ENCODE data around the gene PPP2R5C.

Gene PPP2R5C

DNA sequence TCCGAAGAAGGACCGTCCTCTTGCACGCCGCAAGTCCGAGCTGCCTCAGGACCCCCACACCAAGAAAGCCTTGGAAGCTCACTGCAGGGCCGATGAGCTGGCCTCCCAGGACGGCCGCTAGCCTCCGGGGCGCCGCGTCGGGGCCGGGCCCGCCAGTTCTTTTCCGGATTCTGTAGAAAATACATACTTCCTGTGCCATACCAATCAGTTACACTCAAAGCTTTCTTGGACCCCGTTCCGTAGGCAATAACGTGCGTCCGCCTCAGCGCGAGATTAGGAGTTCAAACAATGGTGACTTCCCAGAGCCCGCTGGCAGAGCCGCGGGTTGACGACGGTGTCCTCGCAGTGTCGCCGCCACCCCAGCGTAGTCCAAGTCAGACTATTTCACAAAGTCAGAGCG lies 163.6 kb downstream of the PPP2R5C start:
- H3K4me1 ChIP-seq (ENCODE audit: control insufficient read depth, insufficient read depth, low read length): no peaks in the 10 kb centered on the region
- no peaks in the 10 kb centered on the region for H3K9me3 ChIP-seq (ENCODE audit: control insufficient read depth, insufficient read depth, low read depth, low read length)
- no peak overlapping the region for H3K27ac ChIP-seq (ENCODE audit: extremely low read depth, low read depth, low read length)
- ChIA-PET POLR2A (no interaction called here), CTCF (interaction anchor here (0.6 to 1.8 kb wide), 2 partner anchors 36 to 154 kb away, joined by 4 to 10 read pairs; no protein-coding TSS in a partner anchor)
- H3K36me3 ChIP-seq (ENCODE audit: control insufficient read depth in 2 of 2, insufficient read depth in 1 of 2, low read length in 2 of 2): peaks cover 10 to 26% of the 10 kb centered on the region in 2 experiments; a peak in 2 of 3 replicates
- no peak overlapping the region for H3K4me3 ChIP-seq (ENCODE audit: low read depth, low read length)
- TF ChIP-seq, protein P1, sequence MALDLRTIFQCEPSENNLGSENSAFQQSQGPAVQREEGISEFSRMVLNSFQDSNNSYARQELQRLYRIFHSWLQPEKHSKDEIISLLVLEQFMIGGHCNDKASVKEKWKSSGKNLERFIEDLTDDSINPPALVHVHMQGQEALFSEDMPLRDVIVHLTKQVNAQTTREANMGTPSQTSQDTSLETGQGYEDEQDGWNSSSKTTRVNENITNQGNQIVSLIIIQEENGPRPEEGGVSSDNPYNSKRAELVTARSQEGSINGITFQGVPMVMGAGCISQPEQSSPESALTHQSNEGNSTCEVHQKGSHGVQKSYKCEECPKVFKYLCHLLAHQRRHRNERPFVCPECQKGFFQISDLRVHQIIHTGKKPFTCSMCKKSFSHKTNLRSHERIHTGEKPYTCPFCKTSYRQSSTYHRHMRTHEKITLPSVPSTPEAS (tag by site-specific recombination; IDR thresholded peaks at IDR 0.05): no peak
- TF ChIP-seq ZNF112 (tag by site-specific recombination; IDR thresholded peaks at IDR 0.05) (no peak), ZFP37 (tag by site-specific recombination; IDR thresholded peaks at IDR 0.05) (no peak), ZNF354C (tag by site-specific recombination; IDR thresholded peaks at IDR 0.05; ENCODE audit: borderline replicate concordance, low read depth) (no peak), ZBTB7A (tag by site-specific recombination; IDR thresholded peaks at IDR 0.05; ENCODE audit: low read depth) (no peak), ZNF785 (tag by site-specific recombination; IDR thresholded peaks at IDR 0.05) (no peak), SCRT2 (tag by site-specific recombination; IDR thresholded peaks at IDR 0.05) (no peak), ZFP69B (tag by site-specific recombination; IDR thresholded peaks at IDR 0.05) (no peak), ZNF10 (tag by site-specific recombination; IDR thresholded peaks at IDR 0.05) (no peak), KLF7 (tag by site-specific recombination; IDR thresholded peaks at IDR 0.05; ENCODE audit: borderline replicate concordance) (no peak), ZNF211 (tag by site-specific recombination; IDR thresholded peaks at IDR 0.05; ENCODE audit: low read depth) (no peak), ZNF610 (tag by site-specific recombination; IDR thresholded peaks at IDR 0.05; ENCODE audit: borderline replicate concordance) (no peak), ZNF600 (tag by site-specific recombination; IDR thresholded peaks at IDR 0.05) (no peak), ZNF404 (tag by site-specific recombination; IDR thresholded peaks at IDR 0.05) (no peak), ZBTB21 (tag by site-specific recombination; IDR thresholded peaks at IDR 0.05) (no peak), YY1 (tag by site-specific recombination; IDR thresholded peaks at IDR 0.05) (no peak), ZNF76 (tag by site-specific recombination; IDR thresholded peaks at IDR 0.05; ENCODE audit: borderline replicate concordance, low read depth) (no peak)

DNA sequence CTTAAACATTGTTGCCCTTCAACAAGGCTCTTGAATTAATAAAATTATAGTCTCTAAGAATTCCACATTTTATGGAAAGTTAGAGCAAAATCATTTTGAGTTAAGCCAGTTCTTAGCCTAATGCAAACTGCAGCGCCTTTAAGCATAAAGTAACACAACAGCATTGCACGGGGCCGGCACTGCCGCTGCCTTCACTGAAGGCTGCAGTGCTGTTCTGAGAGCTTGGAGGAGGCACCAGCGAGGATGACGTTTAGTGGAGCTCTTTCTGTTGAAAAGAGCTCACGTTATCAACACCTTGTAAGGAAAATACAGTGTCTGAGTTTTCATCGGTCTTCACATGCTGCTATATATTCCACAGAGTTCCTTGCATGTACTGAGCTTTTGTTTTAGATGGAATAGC lies 164.6 kb downstream of the PPP2R5C start:
- no peak overlapping the region for H3K27ac ChIP-seq (ENCODE audit: extremely low read depth, low read depth, low read length)
- CTCF ChIA-PET: interaction anchor here (0.6 to 1.8 kb wide), 3 partner anchors 155 to 170 kb away, joined by 3 to 10 read pairs (median 3); no protein-coding TSS in a partner anchor
- no peaks in the 10 kb centered on the region for H3K9me3 ChIP-seq (ENCODE audit: control insufficient read depth, insufficient read depth, low read depth, low read length)
- H3K4me3 ChIP-seq (ENCODE audit: low read depth, low read length): no peak overlapping the region
- peaks cover 6 to 22% of the 10 kb centered on the region in 2 experiments; a peak in 2 of 3 replicates for H3K36me3 ChIP-seq (ENCODE audit: control insufficient read depth in 2 of 2, insufficient read depth in 1 of 2, low read length in 2 of 2)
- POLR2A ChIA-PET: no interaction called here
- TF ChIP-seq ZNF221 (tag by site-specific recombination; IDR thresholded peaks at IDR 0.05; ENCODE audit: borderline replicate concordance) (no peak), ZNF302 (tag by site-specific recombination; IDR thresholded peaks at IDR 0.05; ENCODE audit: low read depth) (no peak), SP3 (tag by site-specific recombination; IDR thresholded peaks at IDR 0.05) (no peak), ZBTB21 (tag by site-specific recombination; IDR thresholded peaks at IDR 0.05) (no peak), KLF10 (tag by site-specific recombination; IDR thresholded peaks at IDR 0.05) (no peak), ZNF311 (tag by site-specific recombination; IDR thresholded peaks at IDR 0.05; ENCODE audit: borderline replicate concordance) (no peak), ZNF621 (tag by site-specific recombination; IDR thresholded peaks at IDR 0.05) (no peak), ZNF391 (tag by site-specific recombination; IDR thresholded peaks at IDR 0.05; ENCODE audit: borderline replicate concordance, low read depth) (no peak), ZNF48 (tag by site-specific recombination; IDR thresholded peaks at IDR 0.05) (no peak), ZNF513 (tag by site-specific recombination; IDR thresholded peaks at IDR 0.05) (no peak), ZNF670 (tag by site-specific recombination; IDR thresholded peaks at IDR 0.05; ENCODE audit: low read depth) (no peak)
- TF ChIP-seq, protein P2, sequence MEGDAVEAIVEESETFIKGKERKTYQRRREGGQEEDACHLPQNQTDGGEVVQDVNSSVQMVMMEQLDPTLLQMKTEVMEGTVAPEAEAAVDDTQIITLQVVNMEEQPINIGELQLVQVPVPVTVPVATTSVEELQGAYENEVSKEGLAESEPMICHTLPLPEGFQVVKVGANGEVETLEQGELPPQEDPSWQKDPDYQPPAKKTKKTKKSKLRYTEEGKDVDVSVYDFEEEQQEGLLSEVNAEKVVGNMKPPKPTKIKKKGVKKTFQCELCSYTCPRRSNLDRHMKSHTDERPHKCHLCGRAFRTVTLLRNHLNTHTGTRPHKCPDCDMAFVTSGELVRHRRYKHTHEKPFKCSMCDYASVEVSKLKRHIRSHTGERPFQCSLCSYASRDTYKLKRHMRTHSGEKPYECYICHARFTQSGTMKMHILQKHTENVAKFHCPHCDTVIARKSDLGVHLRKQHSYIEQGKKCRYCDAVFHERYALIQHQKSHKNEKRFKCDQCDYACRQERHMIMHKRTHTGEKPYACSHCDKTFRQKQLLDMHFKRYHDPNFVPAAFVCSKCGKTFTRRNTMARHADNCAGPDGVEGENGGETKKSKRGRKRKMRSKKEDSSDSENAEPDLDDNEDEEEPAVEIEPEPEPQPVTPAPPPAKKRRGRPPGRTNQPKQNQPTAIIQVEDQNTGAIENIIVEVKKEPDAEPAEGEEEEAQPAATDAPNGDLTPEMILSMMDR (tag by site-specific recombination; IDR thresholded peaks at IDR 0.05): no peak
- TF ChIP-seq, protein P3, sequence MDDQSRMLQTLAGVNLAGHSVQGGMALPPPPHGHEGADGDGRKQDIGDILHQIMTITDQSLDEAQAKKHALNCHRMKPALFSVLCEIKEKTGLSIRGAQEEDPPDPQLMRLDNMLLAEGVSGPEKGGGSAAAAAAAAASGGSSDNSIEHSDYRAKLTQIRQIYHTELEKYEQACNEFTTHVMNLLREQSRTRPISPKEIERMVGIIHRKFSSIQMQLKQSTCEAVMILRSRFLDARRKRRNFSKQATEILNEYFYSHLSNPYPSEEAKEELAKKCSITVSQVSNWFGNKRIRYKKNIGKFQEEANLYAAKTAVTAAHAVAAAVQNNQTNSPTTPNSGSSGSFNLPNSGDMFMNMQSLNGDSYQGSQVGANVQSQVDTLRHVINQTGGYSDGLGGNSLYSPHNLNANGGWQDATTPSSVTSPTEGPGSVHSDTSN (CRISPR knock-in tag; IDR thresholded peaks at IDR 0.05): no peak
- no peaks in the 10 kb centered on the region for H3K4me1 ChIP-seq (ENCODE audit: control insufficient read depth, insufficient read depth, low read length)

All from HEK293 (cell line).